ENCODE results near the gene PAXX. TPM values are rescaled to one million over a fixed set of nuclear protein-coding genes. Genes with fewer than 3 reads are reported as not detected.

The PAXX gene
- polyA plus RNA-seq, 1 donor from 2014 or later, result 276 TPM

DNA sequence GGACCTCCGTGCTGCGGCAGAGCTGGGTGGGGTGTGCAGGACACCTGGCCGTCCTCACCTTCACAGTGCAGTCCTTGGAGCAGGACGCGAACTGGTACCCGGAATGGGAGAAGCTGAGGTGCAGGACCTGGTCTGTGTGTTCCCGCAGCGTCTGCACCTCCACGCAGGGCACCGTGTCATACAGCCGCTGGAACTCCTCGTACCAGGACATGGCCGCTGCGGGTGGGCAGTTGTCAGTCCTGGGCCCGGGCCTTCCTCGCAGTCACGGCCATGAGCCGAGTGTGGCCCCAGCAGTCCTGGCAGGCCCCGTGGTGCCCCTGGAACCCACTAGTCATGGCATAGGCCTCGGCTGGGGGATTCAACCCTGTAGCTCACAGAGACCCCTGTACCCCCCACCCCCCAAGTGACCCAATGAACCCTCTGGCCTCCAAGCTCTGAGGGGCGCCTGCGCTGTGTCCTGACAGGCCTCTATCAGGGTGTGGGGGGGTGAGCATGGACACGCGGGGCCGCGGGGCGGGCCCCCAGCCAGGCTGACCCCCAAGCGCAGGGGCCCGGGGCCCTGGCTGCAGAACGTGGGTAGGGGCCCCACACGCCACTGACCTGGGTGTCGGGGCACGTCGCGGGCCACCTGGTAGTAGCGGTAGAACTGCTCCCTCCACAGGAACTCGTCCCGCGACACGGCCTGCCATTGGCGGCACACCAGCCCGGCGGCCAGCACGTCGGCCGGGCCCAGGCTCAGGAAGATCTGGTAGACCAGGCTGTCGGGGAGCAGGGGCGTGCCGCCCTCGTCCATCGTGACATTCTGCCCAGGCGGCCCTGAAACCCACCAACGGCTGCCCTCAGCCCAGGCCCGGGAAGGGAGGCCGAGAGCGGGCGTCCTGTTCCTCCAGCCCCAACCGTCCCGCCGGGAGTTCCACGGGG, 48.7 kb upstream of the PAXX start:
- Histone ChIP-seq H3K9ac (ENCODE audit: low read length) (peak overlapping the region; percentile 74), H3F3A (ENCODE audit: insufficient read depth, low read length, poor library complexity, severe bottlenecking) (no peaks in the 10 kb centered on the region), H3K79me2 (replicated peaks; ENCODE audit: insufficient read depth, low read length) (peaks cover 8% of the 10 kb centered on the region), H3K27ac (ENCODE audit: low read length) (no peak overlapping the region), H3K9me2 (ENCODE audit: insufficient read depth, low read length) (no peaks in the 10 kb centered on the region), H3K4me2 (ENCODE audit: low read length) (peak overlapping the region; percentile 44), H3K27me3 (ENCODE audit: insufficient read depth, low read depth, low read length) (no peaks in the 10 kb centered on the region), H4K20me1 (ENCODE audit: insufficient read depth) (no peaks in the 10 kb centered on the region), H2AFZ (ENCODE audit: low read depth, low read length) (no peak overlapping the region), H3K36me3 (ENCODE audit: insufficient read depth, low read length) (peaks cover 6% of the 10 kb centered on the region), H3K4me3 (ENCODE audit: low read length) (peak overlapping the region; percentile 97), H3K9me3 (ENCODE audit: low read length) (no peaks in the 10 kb centered on the region)
- TF ChIP-seq TAF1 (IDR thresholded peaks at IDR 0.05; ENCODE audit: low read depth) (no peak), EP300 (conservative IDR thresholded peaks at IDR 0.05; ENCODE audit: poor library complexity, severe bottlenecking) (no peak), EZH2 (IDR thresholded peaks at IDR 0.05; ENCODE audit: borderline replicate concordance, insufficient read depth, low read length, poor library complexity, severe bottlenecking) (no peak), RAD21 (conservative IDR thresholded peaks at IDR 0.05) (no peak)
- TF ChIP-seq, protein P1, sequence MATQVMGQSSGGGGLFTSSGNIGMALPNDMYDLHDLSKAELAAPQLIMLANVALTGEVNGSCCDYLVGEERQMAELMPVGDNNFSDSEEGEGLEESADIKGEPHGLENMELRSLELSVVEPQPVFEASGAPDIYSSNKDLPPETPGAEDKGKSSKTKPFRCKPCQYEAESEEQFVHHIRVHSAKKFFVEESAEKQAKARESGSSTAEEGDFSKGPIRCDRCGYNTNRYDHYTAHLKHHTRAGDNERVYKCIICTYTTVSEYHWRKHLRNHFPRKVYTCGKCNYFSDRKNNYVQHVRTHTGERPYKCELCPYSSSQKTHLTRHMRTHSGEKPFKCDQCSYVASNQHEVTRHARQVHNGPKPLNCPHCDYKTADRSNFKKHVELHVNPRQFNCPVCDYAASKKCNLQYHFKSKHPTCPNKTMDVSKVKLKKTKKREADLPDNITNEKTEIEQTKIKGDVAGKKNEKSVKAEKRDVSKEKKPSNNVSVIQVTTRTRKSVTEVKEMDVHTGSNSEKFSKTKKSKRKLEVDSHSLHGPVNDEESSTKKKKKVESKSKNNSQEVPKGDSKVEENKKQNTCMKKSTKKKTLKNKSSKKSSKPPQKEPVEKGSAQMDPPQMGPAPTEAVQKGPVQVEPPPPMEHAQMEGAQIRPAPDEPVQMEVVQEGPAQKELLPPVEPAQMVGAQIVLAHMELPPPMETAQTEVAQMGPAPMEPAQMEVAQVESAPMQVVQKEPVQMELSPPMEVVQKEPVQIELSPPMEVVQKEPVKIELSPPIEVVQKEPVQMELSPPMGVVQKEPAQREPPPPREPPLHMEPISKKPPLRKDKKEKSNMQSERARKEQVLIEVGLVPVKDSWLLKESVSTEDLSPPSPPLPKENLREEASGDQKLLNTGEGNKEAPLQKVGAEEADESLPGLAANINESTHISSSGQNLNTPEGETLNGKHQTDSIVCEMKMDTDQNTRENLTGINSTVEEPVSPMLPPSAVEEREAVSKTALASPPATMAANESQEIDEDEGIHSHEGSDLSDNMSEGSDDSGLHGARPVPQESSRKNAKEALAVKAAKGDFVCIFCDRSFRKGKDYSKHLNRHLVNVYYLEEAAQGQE (IDR thresholded peaks at IDR 0.05; ENCODE audit: borderline replicate concordance), result no peak

DNA sequence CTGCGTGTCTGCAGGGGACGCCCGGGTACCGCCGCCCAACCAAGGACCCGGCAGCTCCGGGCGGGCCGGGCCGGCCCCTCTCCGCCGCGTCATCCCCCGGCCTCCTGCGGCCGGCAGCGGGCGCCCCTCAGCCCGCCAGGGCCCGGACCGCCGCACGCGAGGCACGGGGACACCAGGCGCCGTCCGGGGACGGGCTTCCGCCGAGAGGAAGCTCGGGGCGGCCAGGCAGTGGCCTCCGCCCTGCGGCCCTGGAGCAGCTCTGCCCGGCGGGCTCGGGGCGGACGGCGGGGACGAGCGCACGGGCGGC, 48.1 kb upstream of the PAXX start:
- H3K9ac ChIP-seq (ENCODE audit: low read length), result peak overlapping the region; percentile 74
- no peak overlapping the region for H3K4me2 ChIP-seq (ENCODE audit: low read length)
- no peaks in the 10 kb centered on the region for H3K27me3 ChIP-seq (ENCODE audit: insufficient read depth, low read depth, low read length)
- H3K27ac ChIP-seq (ENCODE audit: low read length), result no peak overlapping the region
- H3K4me3 ChIP-seq (ENCODE audit: low read length), result peak overlapping the region; percentile 97
- no peak overlapping the region for H2AFZ ChIP-seq (ENCODE audit: low read depth, low read length)
- TF ChIP-seq POLR2AphosphoS5 (IDR thresholded peaks at IDR 0.05) (no peak), TAF1 (IDR thresholded peaks at IDR 0.05; ENCODE audit: low read depth) (no peak), EP300 (conservative IDR thresholded peaks at IDR 0.05; ENCODE audit: poor library complexity, severe bottlenecking) (no peak), EZH2 (IDR thresholded peaks at IDR 0.05; ENCODE audit: borderline replicate concordance, insufficient read depth, low read length, poor library complexity, severe bottlenecking) (no peak), SMC3 (conservative IDR thresholded peaks at IDR 0.05; ENCODE audit: poor library complexity) (no peak), RAD21 (conservative IDR thresholded peaks at IDR 0.05) (no peak), MXI1 (conservative IDR thresholded peaks at IDR 0.05; ENCODE audit: poor library complexity, severe bottlenecking) (no peak)
- TF ChIP-seq, protein P2, sequence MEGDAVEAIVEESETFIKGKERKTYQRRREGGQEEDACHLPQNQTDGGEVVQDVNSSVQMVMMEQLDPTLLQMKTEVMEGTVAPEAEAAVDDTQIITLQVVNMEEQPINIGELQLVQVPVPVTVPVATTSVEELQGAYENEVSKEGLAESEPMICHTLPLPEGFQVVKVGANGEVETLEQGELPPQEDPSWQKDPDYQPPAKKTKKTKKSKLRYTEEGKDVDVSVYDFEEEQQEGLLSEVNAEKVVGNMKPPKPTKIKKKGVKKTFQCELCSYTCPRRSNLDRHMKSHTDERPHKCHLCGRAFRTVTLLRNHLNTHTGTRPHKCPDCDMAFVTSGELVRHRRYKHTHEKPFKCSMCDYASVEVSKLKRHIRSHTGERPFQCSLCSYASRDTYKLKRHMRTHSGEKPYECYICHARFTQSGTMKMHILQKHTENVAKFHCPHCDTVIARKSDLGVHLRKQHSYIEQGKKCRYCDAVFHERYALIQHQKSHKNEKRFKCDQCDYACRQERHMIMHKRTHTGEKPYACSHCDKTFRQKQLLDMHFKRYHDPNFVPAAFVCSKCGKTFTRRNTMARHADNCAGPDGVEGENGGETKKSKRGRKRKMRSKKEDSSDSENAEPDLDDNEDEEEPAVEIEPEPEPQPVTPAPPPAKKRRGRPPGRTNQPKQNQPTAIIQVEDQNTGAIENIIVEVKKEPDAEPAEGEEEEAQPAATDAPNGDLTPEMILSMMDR (IDR thresholded peaks at IDR 0.05; ENCODE audit: poor library complexity, severe bottlenecking), result no peak
- TF ChIP-seq, protein P1 (IDR thresholded peaks at IDR 0.05; ENCODE audit: borderline replicate concordance), result no peak
- H3K79me2 ChIP-seq (replicated peaks; ENCODE audit: insufficient read depth, low read length), result peaks cover 8% of the 10 kb centered on the region
- no peaks in the 10 kb centered on the region for H4K20me1 ChIP-seq (ENCODE audit: insufficient read depth)
- H3K36me3 ChIP-seq (ENCODE audit: insufficient read depth, low read length), result peaks cover 6% of the 10 kb centered on the region
- H3K9me2 ChIP-seq (ENCODE audit: insufficient read depth, low read length), result no peaks in the 10 kb centered on the region
- H3F3A ChIP-seq (ENCODE audit: insufficient read depth, low read length, poor library complexity, severe bottlenecking), result no peaks in the 10 kb centered on the region
- no peaks in the 10 kb centered on the region for H3K9me3 ChIP-seq (ENCODE audit: low read length)

All from neural cell (in vitro differentiated cells).